ENCODE measurements around the gene MLLT10. TPM values are rescaled to one million over a fixed set of nuclear protein-coding genes. Genes with fewer than 3 reads are reported as not detected.

The MLLT10 gene
- total and polyA plus RNA-seq, 2 of the 8 experiments (the other 6 are each of a cell fraction or from before 2014, with no cell fraction given), result 53.1 to 62.1 TPM

GRCh38 chr10:21707498-21707897 is 173.5 kb downstream of the MLLT10 start:
- Histone ChIP-seq H3K23me2 (ENCODE audit: low read depth, low read length) (no peaks in the 10 kb centered on the region; the same call in 1 of the 2 replicates), H4K20me1 (replicated peaks in 1 of 2; ENCODE audit: control insufficient read depth in 1 of 2, insufficient read depth in 2 of 2, low read length in 2 of 2) (peaks cover 0 to 13% of the 10 kb centered on the region in 2 experiments), H3K4ac (replicated peaks; ENCODE audit: insufficient read length, low read depth, low read length) (no peak overlapping the region), H4K91ac (replicated peaks; ENCODE audit: insufficient read length, low read length) (no peak overlapping the region), H2AK5ac (ENCODE audit: low read depth, low read length) (no peak overlapping the region), H3K4me2 (ENCODE audit: insufficient read depth in 1 of 2, low read depth in 2 of 2, low read length in 2 of 2) (no peak overlapping the region), H3K79me2 (ENCODE audit: control insufficient read depth in 1 of 2, insufficient read depth in 2 of 2, low read length in 2 of 2) (peaks cover 0 to 44% of the 10 kb centered on the region in 2 experiments; a peak in 2 of 4 replicates), H2BK5ac (ENCODE audit: low read depth, low read length) (no peak overlapping the region), H3K9ac (replicated peaks in 1 of 4; ENCODE audit: extremely low read depth in 1 of 4, low read depth in 3 of 4, low read length in 3 of 4) (no peak overlapping the region), H3K23ac (ENCODE audit: insufficient read length) (no peak overlapping the region), H3K4me1 (replicated peaks in 1 of 4; ENCODE audit: control insufficient read depth in 3 of 4, insufficient read depth in 4 of 4, low read length in 3 of 4) (0 out of 7 replicates have a peak, but pooled peaks cover 0 to 2% (median 0%) of the 10 kb centered on the region in 4 experiments), H3K27ac (ENCODE audit: low read depth, low read length) (no peak overlapping the region), H2BK15ac (ENCODE audit: low read length) (no peak overlapping the region), H3K14ac (ENCODE audit: insufficient read length) (no peak overlapping the region), H3K79me1 (ENCODE audit: low read depth, low read length) (peaks cover 10% of the 10 kb centered on the region), H3K56ac (replicated peaks; ENCODE audit: insufficient read length, low read depth, low read length) (no peak overlapping the region), H2BK20ac (ENCODE audit: low read length) (no peak overlapping the region), H3K27me3 (replicated peaks in 1 of 4; ENCODE audit: control insufficient read depth in 3 of 4, extremely low read depth in 1 of 4, insufficient read depth in 3 of 4, low read length in 3 of 4) (no peaks in the 10 kb centered on the region), H3K36me3 (ENCODE audit: control insufficient read depth in 2 of 4, insufficient read depth in 4 of 4, low read length in 3 of 4) (peaks cover 0 to 3% (median 0%) of the 10 kb centered on the region in 4 experiments; a peak in 1 of 8 replicates), H4K5ac (ENCODE audit: insufficient read length, low read depth, low read length) (no peak overlapping the region), H2BK12ac (ENCODE audit: low read depth, low read length) (no peak overlapping the region), H3K9me3 (ENCODE audit: insufficient read depth in 2 of 2, low read depth in 1 of 2, low read length in 1 of 2) (no peaks in the 10 kb centered on the region), H3K4me3 (ENCODE audit: extremely low read depth in 1 of 4, insufficient read depth in 2 of 4, low read depth in 3 of 4, low read length in 4 of 4) (no peak overlapping the region), H4K8ac (ENCODE audit: extremely low read depth, insufficient read depth, low read length) (no peak overlapping the region), H3K18ac (ENCODE audit: extremely low read depth, low read length) (no peak overlapping the region), H2BK120ac (replicated peaks; ENCODE audit: low read depth, low read length) (no peak overlapping the region), H2AFZ (ENCODE audit: low read length) (no peak overlapping the region)
- POLR2A ChIA-PET (ENCODE audit: partially characterized antibody), result no interaction called here
- DNase-seq (ENCODE audit: low read depth in 1 of 2, low spot score in 2 of 2), result no peak
- CTCF ChIA-PET (ENCODE audit: partially characterized antibody), result no interaction called here
- FAIRE-seq, result no peak
- 95% methylated on average over 3 of the region's 3 CpGs; no CpG with 5 or more reads in 1 of the 2 experiments for WGBS, 2 experiments (ENCODE audit: extremely low coverage in 1 of 2, insufficient coverage in 1 of 2, insufficient read length in 1 of 2, insufficient replicate concordance in 2 of 2, low coverage in 1 of 2, low lambda C conversion rate in 2 of 2, missing lambda C conversion rate in 1 of 2)
- TF ChIP-seq TCF12 (IDR thresholded peaks at IDR 0.05; ENCODE audit: low read depth, low read length) (no peak), GTF2F1 (IDR thresholded peaks at IDR 0.05; ENCODE audit: borderline replicate concordance, low read depth, low read length) (no peak), CBX8 (IDR thresholded peaks at IDR 0.05; ENCODE audit: borderline replicate concordance, low read depth, low read length) (no peak), CTBP2 (IDR thresholded peaks at IDR 0.05; ENCODE audit: borderline replicate concordance, insufficient read depth, insufficient read length, low read length) (no peak), SP1 (IDR thresholded peaks at IDR 0.05; ENCODE audit: low read depth, low read length) (no peak), FOSL1 (IDR thresholded peaks at IDR 0.05; ENCODE audit: insufficient read depth, low read depth, low read length) (no peak), TAF1 (IDR thresholded peaks at IDR 0.05; ENCODE audit: low read depth, low read length) (no peak), RAD21 (IDR thresholded peaks at IDR 0.05 in 1 of 2, conservative IDR thresholded peaks at IDR 0.05 in 1 of 2; ENCODE audit: low read depth in 2 of 2, low read length in 2 of 2) (no peak), TBP (IDR thresholded peaks at IDR 0.05; ENCODE audit: low read depth, low read length) (no peak), CEBPB (IDR thresholded peaks at IDR 0.05; ENCODE audit: low read depth, low read length) (no peak), ATF2 (IDR thresholded peaks at IDR 0.05; ENCODE audit: low read length) (no peak), MAFK (IDR thresholded peaks at IDR 0.05; ENCODE audit: low read depth, low read length) (no peak)
